Mesendoderm (in vitro differentiated cells): ENCODE measurements around the gene KCNK10.
A peak's percentile ranks its signal among the peaks of the same experiment; 100 is the strongest.

ENCODE experiments used
- DNase-seq: peaks from one replicate; pipeline ENCODE4 v3.0.0; 2013
- H2AK5ac ChIP-seq: 2 replicates; pipeline ENCODE4 v1.6.1; 2013; ENCODE audit warnings: low read length, inconsistent platforms
- H2BK120ac ChIP-seq: 2 replicates; pipeline ENCODE4 v1.6.1; 2013; ENCODE audit warnings: low read depth, mild to moderate bottlenecking, low read length, moderate library complexity, mixed read lengths
- H2BK15ac ChIP-seq: replicated peaks from 2 replicates; pipeline ENCODE4 v1.6.1; 2013; ENCODE audit warnings: low read depth, mild to moderate bottlenecking, moderate library complexity
- H2BK5ac ChIP-seq: 2 replicates; pipeline ENCODE4 v1.6.1; 2013; ENCODE audit warnings: low read length, inconsistent platforms
- H3K18ac ChIP-seq: 2 replicates; pipeline ENCODE4 v1.6.1; 2013; ENCODE audit warnings: mild to moderate bottlenecking, low read length, mixed read lengths
- H3K23ac ChIP-seq: one replicate; pipeline ENCODE4 v1.6.1; 2013; ENCODE audit warnings: low read length
- H3K27ac ChIP-seq: 2 replicates; pipeline ENCODE4 v1.5.1; 2013; ENCODE audit warnings: low read depth, mild to moderate bottlenecking, inconsistent platforms, low read length, moderate library complexity
- H3K27me3 ChIP-seq: 2 replicates; pipeline ENCODE4 v1.6.1; 2013; ENCODE audit warnings: low read length, control low read depth, mild to moderate bottlenecking, inconsistent platforms; ENCODE audit not compliant: insufficient read depth, poor library complexity
- H3K36me3 ChIP-seq: 2 replicates; pipeline ENCODE4 v1.6.1; 2013; ENCODE audit warnings: low read length, inconsistent platforms; ENCODE audit not compliant: control insufficient read depth, insufficient read depth
- H3K4ac ChIP-seq: one replicate; pipeline ENCODE4 v1.6.1; 2013; ENCODE audit warnings: low read depth, mild to moderate bottlenecking, low read length, moderate library complexity
- H3K4me1 ChIP-seq: 2 replicates; pipeline ENCODE4 v1.6.1; 2013; ENCODE audit warnings: low read depth, low read length, inconsistent platforms; ENCODE audit not compliant: control insufficient read depth
- H3K4me2 ChIP-seq: 2 replicates; pipeline ENCODE4 v1.6.1; 2013; ENCODE audit warnings: low read length
- H3K4me3 ChIP-seq: 2 replicates; pipeline ENCODE4 v1.5.1; 2013; ENCODE audit warnings: mild to moderate bottlenecking, low read length
- H3K56ac ChIP-seq: one replicate; pipeline ENCODE4 v1.6.1; 2013; ENCODE audit warnings: low read length
- H3K79me1 ChIP-seq: 2 replicates; pipeline ENCODE4 v1.6.1; 2013; ENCODE audit warnings: low read length, inconsistent platforms
- H3K79me2 ChIP-seq: 2 replicates; pipeline ENCODE4 v1.6.1; 2013; ENCODE audit warnings: mild to moderate bottlenecking, low read length; ENCODE audit not compliant: control insufficient read depth, insufficient read depth
- H3K9ac ChIP-seq: 2 replicates; pipeline ENCODE4 v1.6.1; 2013; ENCODE audit warnings: low read length, inconsistent platforms
- H4K5ac ChIP-seq: one replicate; pipeline ENCODE4 v1.6.1; 2013; ENCODE audit warnings: low read length
- H4K8ac ChIP-seq: one replicate; pipeline ENCODE4 v1.6.1; 2013; ENCODE audit warnings: low read depth, mild to moderate bottlenecking, control low read depth, low read length, moderate library complexity
- WGBS: extraction: QIAGEN DNeasy Blood & Tissue Kit; methylation state at CpG from one replicate; pipeline ENCODE4 v1.1.7; 2013; ENCODE audit warnings: low lambda C conversion rate, missing lambda C conversion rate; ENCODE audit not compliant: insufficient coverage; ENCODE audit errors: extremely low coverage; 5-methylcytosine and 5-hydroxymethylcytosine counted together

The KCNK10 gene

DNA sequence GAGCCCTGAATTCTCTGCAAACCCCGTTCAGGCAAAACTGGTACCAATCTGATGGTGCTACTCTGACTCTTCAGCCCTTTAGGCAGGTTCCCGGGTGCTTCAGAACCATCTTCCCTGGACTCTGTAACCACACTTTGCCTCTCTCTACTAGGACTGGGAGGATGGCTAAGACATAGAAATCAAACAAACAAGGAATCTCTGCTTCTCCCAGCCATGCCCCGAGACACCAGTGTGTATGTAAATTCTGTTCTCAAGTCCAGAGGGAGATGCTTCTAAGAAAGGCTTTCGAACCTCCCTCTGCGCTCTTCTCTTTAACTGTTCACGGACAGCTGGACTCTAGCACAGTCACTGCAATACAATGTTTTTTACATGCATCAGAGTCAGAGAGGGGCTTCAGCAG lies 1.9 kb upstream of the KCNK10 start:
- Histone ChIP-seq H2BK15ac (no peak overlapping the region), H2BK5ac (no peak overlapping the region), H3K79me2 (no peaks in the 10 kb centered on the region), H3K4me1 (no peaks in the 10 kb centered on the region), H4K8ac (no peak overlapping the region), H3K18ac (no peak overlapping the region), H3K9ac (no peak overlapping the region), H2BK120ac (no peak overlapping the region), H3K4ac (no peak overlapping the region), H3K4me3 (no peak overlapping the region), H3K4me2 (no peak overlapping the region), H3K36me3 (no peaks in the 10 kb centered on the region), H2AK5ac (no peak overlapping the region), H3K27ac (no peak overlapping the region), H3K27me3 (peaks cover 60% of the 10 kb centered on the region), H3K79me1 (no peaks in the 10 kb centered on the region), H3K56ac (no peak overlapping the region), H4K5ac (no peak overlapping the region), H3K23ac (no peak overlapping the region)
- WGBS, result no CpG with 5 or more reads among the region's 6 CpGs
- DNase-seq, result no peak

DNA sequence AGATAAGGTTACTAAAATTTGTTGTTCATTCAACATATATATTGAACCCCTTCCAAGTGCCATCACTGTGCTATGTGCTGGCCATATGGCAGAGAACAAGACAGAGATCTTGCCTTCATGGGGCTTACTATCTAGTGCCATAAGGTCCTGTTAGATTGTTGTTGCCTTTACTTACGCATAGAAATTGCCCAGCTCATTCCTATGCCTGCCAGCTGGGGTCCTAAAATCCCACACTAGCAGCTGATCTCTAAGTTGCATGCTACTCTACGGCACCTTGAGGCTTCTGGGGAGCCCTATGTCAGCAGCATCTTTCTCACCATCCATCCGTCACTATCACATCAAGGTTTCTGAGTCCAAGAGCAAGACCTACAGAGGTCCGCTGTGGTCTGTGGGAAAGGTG lies 1.4 kb upstream of the KCNK10 start:
- H3K4ac ChIP-seq, result no peak overlapping the region
- DNase-seq, result no peak
- no peak overlapping the region for H2BK5ac ChIP-seq
- H3K27me3 ChIP-seq, result peaks cover 60% of the 10 kb centered on the region
- no peak overlapping the region for H3K18ac ChIP-seq
- H3K4me1 ChIP-seq, result no peaks in the 10 kb centered on the region
- no peak overlapping the region for H3K4me3 ChIP-seq
- no peak overlapping the region for H3K56ac ChIP-seq
- H3K23ac ChIP-seq, result no peak overlapping the region
- H4K5ac ChIP-seq, result no peak overlapping the region
- H3K9ac ChIP-seq, result no peak overlapping the region
- H2BK120ac ChIP-seq, result no peak overlapping the region
- no peak overlapping the region for H3K4me2 ChIP-seq
- WGBS, result no CpG with 5 or more reads among the region's 4 CpGs
- no peak overlapping the region for H2AK5ac ChIP-seq
- no peaks in the 10 kb centered on the region for H3K79me2 ChIP-seq
- no peaks in the 10 kb centered on the region for H3K36me3 ChIP-seq
- H3K79me1 ChIP-seq, result no peaks in the 10 kb centered on the region
- no peak overlapping the region for H4K8ac ChIP-seq
- H2BK15ac ChIP-seq, result no peak overlapping the region
- H3K27ac ChIP-seq, result no peak overlapping the region

DNA sequence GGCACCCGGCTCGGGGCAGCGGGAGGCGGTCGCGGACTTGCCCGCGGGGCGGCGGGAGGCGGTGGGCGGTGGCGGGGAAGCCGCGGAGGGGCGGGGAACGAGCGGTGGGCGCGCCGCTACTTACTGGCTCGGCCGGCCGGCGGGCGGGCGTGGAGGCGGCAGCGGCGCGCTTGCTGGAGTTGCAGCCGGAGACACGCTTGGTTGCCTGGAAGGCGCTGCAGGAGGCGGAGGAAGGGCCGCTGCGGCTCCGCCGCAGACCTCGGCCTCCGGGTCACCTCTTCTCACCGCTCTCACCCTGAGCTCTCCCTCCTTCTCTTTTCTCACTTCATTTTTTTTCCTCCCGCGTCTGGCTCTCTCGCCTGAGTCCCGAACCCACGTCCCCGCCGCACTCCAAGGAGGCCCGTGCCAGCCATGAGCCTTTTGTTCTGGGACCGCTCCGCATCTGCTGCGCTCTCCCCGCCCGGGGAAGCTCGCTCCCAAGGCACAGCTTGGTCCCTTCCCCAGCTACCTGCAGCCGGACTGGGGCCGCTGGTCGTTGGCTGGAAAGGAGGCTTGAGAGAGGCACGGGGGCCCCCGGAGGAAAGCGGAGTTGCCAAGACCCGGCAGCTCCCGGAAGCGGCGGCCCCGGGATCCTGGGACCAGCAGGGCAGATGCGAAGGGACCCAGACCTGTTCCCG lies 592 bp upstream of the KCNK10 start:
- H2BK15ac ChIP-seq, result no peak overlapping the region
- peak; percentile 52 for DNase-seq
- H3K23ac ChIP-seq, result no peak overlapping the region
- peak overlapping the region; percentile 79 for H3K4me2 ChIP-seq
- no peak overlapping the region for H2BK5ac ChIP-seq
- no CpG with 5 or more reads among the region's 69 CpGs for WGBS
- no peak overlapping the region for H3K27ac ChIP-seq
- no peak overlapping the region for H3K4ac ChIP-seq
- no peaks in the 10 kb centered on the region for H3K79me2 ChIP-seq
- H3K9ac ChIP-seq, result peak overlapping the region; percentile 59
- H3K36me3 ChIP-seq, result no peaks in the 10 kb centered on the region
- peaks cover 60% of the 10 kb centered on the region for H3K27me3 ChIP-seq
- no peak overlapping the region for H3K18ac ChIP-seq
- no peak overlapping the region for H2BK120ac ChIP-seq
- H3K4me1 ChIP-seq, result no peaks in the 10 kb centered on the region
- no peak overlapping the region for H4K8ac ChIP-seq
- no peak overlapping the region for H2AK5ac ChIP-seq
- H3K56ac ChIP-seq, result peak overlapping the region; percentile 72
- H3K4me3 ChIP-seq, result peak overlapping the region; percentile 35
- H4K5ac ChIP-seq, result no peak overlapping the region
- H3K79me1 ChIP-seq, result no peaks in the 10 kb centered on the region

- no peaks in the 10 kb centered on the region for H3K4me1 ChIP-seq
- H4K5ac ChIP-seq, result no peak overlapping the region
- H3K23ac ChIP-seq, result no peak overlapping the region
- no peaks in the 10 kb centered on the region for H3K79me2 ChIP-seq
- no peak overlapping the region for H2BK5ac ChIP-seq
- no peak overlapping the region for H3K56ac ChIP-seq
- no peaks in the 10 kb centered on the region for H3K36me3 ChIP-seq
- H3K9ac ChIP-seq, result no peak overlapping the region
- peak overlapping the region; percentile 56 for H3K4me2 ChIP-seq
- no peak overlapping the region for H3K4ac ChIP-seq
- H3K27me3 ChIP-seq, result peaks cover 56% of the 10 kb centered on the region
- H3K4me3 ChIP-seq, result no peak overlapping the region
- no peak overlapping the region for H2BK15ac ChIP-seq
- H4K8ac ChIP-seq, result no peak overlapping the region
- DNase-seq, result no peak
- H2AK5ac ChIP-seq, result no peak overlapping the region
- no CpG with 5 or more reads among the region's 26 CpGs for WGBS
- no peak overlapping the region for H3K27ac ChIP-seq
- H3K79me1 ChIP-seq, result no peaks in the 10 kb centered on the region
- H2BK120ac ChIP-seq, result no peak overlapping the region
- H3K18ac ChIP-seq, result no peak overlapping the region
Observed at GRCh38 chr14:88322504-88323085, 474 bp downstream of the KCNK10 start.

- Histone ChIP-seq H3K27ac (no peak overlapping the region), H3K27me3 (peaks cover 50% of the 10 kb centered on the region), H3K23ac (no peak overlapping the region), H3K9ac (no peak overlapping the region), H4K8ac (no peak overlapping the region), H3K4me2 (no peak overlapping the region), H2AK5ac (no peak overlapping the region), H3K4me3 (no peak overlapping the region), H3K18ac (no peak overlapping the region), H3K79me1 (no peaks in the 10 kb centered on the region), H2BK5ac (no peak overlapping the region), H4K5ac (no peak overlapping the region), H3K4ac (no peak overlapping the region), H2BK120ac (no peak overlapping the region), H3K56ac (no peak overlapping the region), H3K79me2 (no peaks in the 10 kb centered on the region), H2BK15ac (no peak overlapping the region), H3K36me3 (no peaks in the 10 kb centered on the region), H3K4me1 (no peaks in the 10 kb centered on the region)
- no CpG with 5 or more reads among the region's 25 CpGs for WGBS
- DNase-seq, result peak; percentile 12
Observed at GRCh38 chr14:88321692-88322503, 1.2 kb downstream of the KCNK10 start.
